GM23338 (cell line): Measurements from ENCODE around the gene SAFB. TPM values are rescaled to one million over a fixed set of nuclear protein-coding genes. Genes with fewer than 3 reads are reported as not detected.

Experiments used
- ATAC-seq: fragments of 200-7000 bp; cut with Tn5 transposase; 3 replicates; pipeline ENCODE4 v1.9.1; 2020
- DNase-seq: peaks from one replicate; pipeline ENCODE4 v3.0.0-alpha.2; 2015; ENCODE audit warnings: low spot score
- H2AFZ ChIP-seq: fragments of 200-600 bp; sonication (generic); 2 replicates; pipeline ENCODE4 v1.8.0; 2016; ENCODE audit warnings: antibody characterized with exemption, mild to moderate bottlenecking, moderate library complexity
- H3F3A ChIP-seq: fragments of 200-600 bp; sonication (generic); replicated peaks from 2 replicates; pipeline ENCODE4 v1.8.0; 2017; ENCODE audit warnings: antibody characterized with exemption, mixed run types, low read depth
- H3K27ac ChIP-seq: fragments of 200-600 bp; sonication (generic); 2 replicates; pipeline ENCODE4 v1.6.1; 2016; ENCODE audit warnings: low read depth
- H3K27me3 ChIP-seq: fragments of 200-600 bp; sonication (generic); 2 replicates; pipeline ENCODE4 v1.8.0; 2016; ENCODE audit warnings: mild to moderate bottlenecking, mixed run types, moderate library complexity; ENCODE audit not compliant: insufficient read depth
- H3K36me3 ChIP-seq: fragments of 200-600 bp; sonication (generic); 2 replicates; pipeline ENCODE4 v1.8.0; 2016; ENCODE audit warnings: mild to moderate bottlenecking; ENCODE audit not compliant: insufficient read depth
- H3K4me1 ChIP-seq: fragments of 200-600 bp; sonication (generic); 2 replicates; pipeline ENCODE4 v1.8.0; 2016; ENCODE audit warnings: mild to moderate bottlenecking, moderate library complexity; ENCODE audit not compliant: insufficient read depth
- H3K4me2 ChIP-seq: fragments of 200-600 bp; sonication (generic); 2 replicates; pipeline ENCODE4 v1.7.1; 2017; ENCODE audit warnings: mixed run types
- H3K4me3 ChIP-seq: fragments of 200-600 bp; sonication (generic); 2 replicates; pipeline ENCODE4 v1.6.1; 2016; ENCODE audit warnings: mixed run types
- H3K79me2 ChIP-seq: fragments of 200-600 bp; sonication (generic); replicated peaks from 2 replicates; pipeline ENCODE4 v1.8.0; 2017; ENCODE audit warnings: mild to moderate bottlenecking; ENCODE audit not compliant: insufficient read depth
- H3K9me2 ChIP-seq: fragments of 200-600 bp; sonication (generic); 2 replicates; pipeline ENCODE4 v1.8.0; 2017; ENCODE audit not compliant: insufficient read depth
- H4K20me1 ChIP-seq: fragments of 200-600 bp; sonication (generic); replicated peaks from 2 replicates; pipeline ENCODE4 v1.8.0; 2017; ENCODE audit warnings: mild to moderate bottlenecking; ENCODE audit not compliant: insufficient read depth
- H3K27ac Mint-ChIP-seq: 2 replicates; pipeline ENCODE4 v1.8.0; 2020; ENCODE audit warnings: inconsistent platforms, mild to moderate bottlenecking, moderate library complexity, mixed read lengths
- H3K27me3 Mint-ChIP-seq: 3 replicates; pipeline ENCODE4 v1.8.0; 2022; ENCODE audit warnings: low read depth, mild to moderate bottlenecking, moderate library complexity, mixed read lengths, inconsistent platforms; ENCODE audit not compliant: insufficient read depth, poor library complexity
- H3K36me3 Mint-ChIP-seq: 3 replicates; pipeline ENCODE4 v1.8.0; 2021; ENCODE audit warnings: low read depth, mild to moderate bottlenecking, inconsistent platforms, moderate library complexity, mixed read lengths
- H3K4me1 Mint-ChIP-seq: 3 replicates; pipeline ENCODE4 v1.8.0; 2020; ENCODE audit warnings: mild to moderate bottlenecking, inconsistent platforms, mixed read lengths
- H3K4me3 Mint-ChIP-seq: 3 replicates; pipeline ENCODE4 v1.8.0; 2021; ENCODE audit warnings: moderate library complexity, mild to moderate bottlenecking, inconsistent platforms, mixed read lengths
- H3K9me3 Mint-ChIP-seq: 3 replicates; pipeline ENCODE4 v1.8.0; 2020; ENCODE audit warnings: moderate library complexity, mild to moderate bottlenecking, inconsistent platforms, mixed read lengths
- CREB1 ChIP-seq: fragments of 250-450 bp; sonication (Bioruptor Pico); IDR thresholded peaks from 2 replicates; pipeline ENCODE4 v1.5.0; 2020; ENCODE audit warnings: low read depth, mild to moderate bottlenecking, moderate library complexity
- CTCF ChIP-seq, 2 experiments: fragments of 200-600 bp in 1 of 2; sonication (generic) in 1 of 2; conservative IDR thresholded peaks; 2 replicates each; pipeline versions ENCODE4 v1.5.1 to v1.6.1; 2016 to 2017; ENCODE audit warnings: antibody characterized with exemption in 2 of 2, low read depth in 2 of 2, mild to moderate bottlenecking in 2 of 2, moderate library complexity in 1 of 2
- ETS1 ChIP-seq: IDR thresholded peaks from 2 replicates; pipeline ENCODE4 v1.6.1; 2016; ENCODE audit warnings: antibody characterized with exemption
- EZH2phosphoT487 ChIP-seq: fragments of 200-600 bp; sonication (generic); IDR thresholded peaks from one replicate; pipeline ENCODE4 v1.8.1; 2018; ENCODE audit warnings: antibody characterized with exemption; ENCODE audit not compliant: unreplicated experiment
- JUNB ChIP-seq: IDR thresholded peaks from one replicate; pipeline ENCODE4 v1.6.1; 2016; ENCODE audit warnings: antibody characterized with exemption; ENCODE audit not compliant: unreplicated experiment
- NANOG ChIP-seq: IDR thresholded peaks from 2 replicates; pipeline ENCODE4 v1.6.1; 2016; ENCODE audit warnings: antibody characterized with exemption, borderline replicate concordance
- POLR2AphosphoS5 ChIP-seq: IDR thresholded peaks from 2 replicates; pipeline ENCODE4 v1.6.1; 2016; ENCODE audit warnings: antibody characterized with exemption, low read depth
- REST ChIP-seq: IDR thresholded peaks from one replicate; pipeline ENCODE4 v1.6.1; 2018; ENCODE audit warnings: antibody characterized with exemption; ENCODE audit not compliant: unreplicated experiment
- STAT1 ChIP-seq: IDR thresholded peaks from one replicate; pipeline ENCODE4 v1.6.1; 2016; ENCODE audit warnings: antibody characterized with exemption; ENCODE audit not compliant: unreplicated experiment
- ZNF114 ChIP-seq: fragments of 250-450 bp; sonication (Bioruptor Pico); IDR thresholded peaks from 2 replicates; pipeline ENCODE4 v1.5.0; 2020; ENCODE audit warnings: mild to moderate bottlenecking, moderate library complexity
- ZNF331 ChIP-seq: fragments of 250-450 bp; sonication (Bioruptor Pico); IDR thresholded peaks from 2 replicates; pipeline ENCODE4 v1.5.0; 2020; ENCODE audit warnings: low read depth, mild to moderate bottlenecking, moderate library complexity
- ZNF462 ChIP-seq: fragments of 250-450 bp; sonication (Bioruptor Pico); IDR thresholded peaks from 2 replicates; pipeline ENCODE4 v1.5.0; 2020; ENCODE audit warnings: mild to moderate bottlenecking, moderate library complexity
- polyA plus RNA-seq: library from polyadenylated mRNA; unstranded; fragments of >200 nt; fragmentation: Nextera tagmentation; extraction: Ambion mirVana; gene quantifications from 2 replicates; pipeline ENCODE4 v1.2.1, GENCODE V29; 2016
- total RNA-seq: library from RNA; depleted of rRNA; stranded (reverse); fragments of >200 nt; shearing (Covaris generic); gene quantifications from 2 replicates; pipeline ENCODE4 v1.2.3, GENCODE V29; 2014

SAFB gene
- total and polyA plus RNA-seq, 2 experiments from 2014 or later = 85.2 to 109 TPM

GRCh38 chr19:5676772-5677105, 53.9 kb downstream of the SAFB start (continued):
- no peak for TF ChIP-seq ZNF331 (CRISPR knock-in tag)

GRCh38 chr19:5677136-5677535, 54.3 kb downstream of the SAFB start:
- Mint-ChIP-seq H3K4me3 (no peak overlapping the region), H3K27me3 (peaks cover 33% of the 10 kb centered on the region), H3K27ac (no peak overlapping the region), H3K9me3 (no peaks in the 10 kb centered on the region), H3K36me3 (peaks cover 12% of the 10 kb centered on the region), H3K4me1 (peaks cover 17% of the 10 kb centered on the region)
- ATAC-seq (no peak), DNase-seq (no peak)
- H3K27me3 ChIP-seq = no peaks in the 10 kb centered on the region
- 0 out of 2 replicates have a peak, but pooled peaks cover 4% of the 10 kb centered on the region for H3F3A ChIP-seq
- H4K20me1 ChIP-seq = no peaks in the 10 kb centered on the region; the same call in none of the 2 replicates
- no peaks in the 10 kb centered on the region for H3K79me2 ChIP-seq
- H3K9me2 ChIP-seq = peaks cover 7% of the 10 kb centered on the region
- TF ChIP-seq JUNB (no peak), CREB1 (CRISPR knock-in tag) (no peak), POLR2AphosphoS5 (no peak), ZNF114 (CRISPR knock-in tag) (no peak), CTCF (conservative IDR thresholded peaks at IDR 0.05; ENCODE audit: low read depth in 2 of 2) (no peak), EZH2phosphoT487 (no peak), REST (no peak), ZNF331 (CRISPR knock-in tag) (no peak), ZNF462 (CRISPR knock-in tag) (no peak), ETS1 (no peak), NANOG (no peak), STAT1 (no peak)
- no peak overlapping the region for H2AFZ ChIP-seq
- no peak overlapping the region for H3K4me2 ChIP-seq
- H3K27ac ChIP-seq = no peak overlapping the region
- no peaks in the 10 kb centered on the region; the same call in 1 of the 2 replicates for H3K4me1 ChIP-seq
- H3K4me3 ChIP-seq = no peak overlapping the region
- no peaks in the 10 kb centered on the region for H3K36me3 ChIP-seq
